ENCODE results near the gene RRBP1. TPM values are rescaled to one million over a fixed set of nuclear protein-coding genes. Genes with fewer than 3 reads are reported as not detected.
"Not testable (repeated sequence)": the region's sequence is repeated elsewhere in the genome, so short reads cannot be mapped to it uniquely, and the experiment has no call there.

The RRBP1 gene
- total RNA-seq, 2 experiments from 2014 or later = 21.1 to 24.9 TPM

DNA sequence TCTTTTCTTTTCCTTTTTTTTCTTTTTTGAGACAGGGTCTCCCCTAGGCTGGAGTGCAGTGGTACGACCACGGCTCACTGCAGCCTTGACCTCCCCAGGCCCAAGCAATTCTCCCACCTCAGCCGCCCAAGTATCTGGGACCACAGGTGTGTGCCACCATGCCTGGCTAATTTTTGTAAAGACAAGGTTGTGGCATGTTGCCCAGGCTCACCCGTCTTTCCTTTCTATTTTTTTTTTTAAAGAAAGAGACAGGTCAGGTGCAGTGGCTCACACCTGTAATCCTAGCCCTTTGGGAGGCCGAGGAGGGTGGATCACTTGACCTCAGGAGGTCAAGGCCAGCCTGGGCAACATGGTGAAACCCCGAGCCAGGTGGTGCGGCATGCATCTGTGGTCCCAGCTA is 34.3 kb upstream of the RRBP1 start:
- Mint-ChIP-seq H3K27me3 (no peaks in the 10 kb centered on the region), H3K9me3 (ENCODE audit: low read depth) (no peaks in the 10 kb centered on the region), H3K36me3 (ENCODE audit: low read depth) (no peaks in the 10 kb centered on the region), H3K27ac (no peak overlapping the region), H3K4me1 (no peaks in the 10 kb centered on the region), H3K4me3 (no peak overlapping the region)
- CTCF ChIA-PET = interaction anchor here (1.1 kb wide), 1 partner anchor 33 kb away, joined by 5 read pairs; no protein-coding TSS in a partner anchor
- POLR2A ChIA-PET = no interaction called here
- intact Hi-C loops (cut with DNase I, micrococcal nuclease) = no loop called here
- no peak for ATAC-seq
- DNase-seq = no peak

DNA sequence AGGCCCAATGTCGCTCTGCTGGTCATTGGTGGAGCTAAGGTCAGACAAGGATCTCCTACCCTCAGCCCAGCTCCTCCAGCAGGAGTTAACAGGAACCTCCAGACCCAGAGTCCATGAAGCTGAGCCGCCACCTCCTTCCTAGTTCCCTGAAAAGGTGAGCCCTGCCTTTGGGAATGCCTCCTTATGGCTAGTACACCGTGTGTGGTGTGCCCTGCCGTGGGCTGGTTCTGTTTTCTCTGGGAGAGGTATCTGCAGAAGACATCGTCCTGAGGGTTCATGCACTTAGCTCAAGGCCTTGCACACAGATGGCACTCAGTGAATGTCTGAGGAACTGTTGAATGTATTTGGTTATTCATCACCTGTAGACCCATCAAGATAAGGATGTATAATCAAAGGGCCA is 33.0 kb upstream of the RRBP1 start:
- intact Hi-C loops (cut with DNase I, micrococcal nuclease) = no loop called here
- Mint-ChIP-seq H3K27me3 (no peaks in the 10 kb centered on the region), H3K4me1 (no peaks in the 10 kb centered on the region), H3K4me3 (no peak overlapping the region), H3K36me3 (ENCODE audit: low read depth) (no peaks in the 10 kb centered on the region), H3K27ac (no peak overlapping the region), H3K9me3 (ENCODE audit: low read depth) (no peaks in the 10 kb centered on the region)
- CTCF ChIA-PET = no interaction called here
- ATAC-seq (no peak), DNase-seq (no peak)
- POLR2A ChIA-PET = no interaction called here

- Mint-ChIP-seq H3K27ac (no peak overlapping the region), H3K4me1 (no peaks in the 10 kb centered on the region), H3K36me3 (ENCODE audit: low read depth) (no peaks in the 10 kb centered on the region), H3K9me3 (ENCODE audit: low read depth) (no peaks in the 10 kb centered on the region), H3K4me3 (no peak overlapping the region), H3K27me3 (no peaks in the 10 kb centered on the region)
- POLR2A ChIA-PET = no interaction called here
- intact Hi-C loops (cut with DNase I, micrococcal nuclease) = no loop called here
- no peak for ATAC-seq
- CTCF ChIA-PET = no interaction called here
- no peak for DNase-seq
These were observed 32.6 kb upstream of the RRBP1 start for GRCh38 chr20:17714597-17714996.

- Mint-ChIP-seq H3K4me3 (no peak overlapping the region), H3K27me3 (no peaks in the 10 kb centered on the region), H3K36me3 (ENCODE audit: low read depth) (no peaks in the 10 kb centered on the region), H3K9me3 (ENCODE audit: low read depth) (no peaks in the 10 kb centered on the region), H3K27ac (no peak overlapping the region), H3K4me1 (no peaks in the 10 kb centered on the region)
- no peak for ATAC-seq
- POLR2A ChIA-PET = no interaction called here
- intact Hi-C loops (cut with DNase I, micrococcal nuclease) = no loop called here
- CTCF ChIA-PET = interaction anchor here (0.7 kb wide), 1 partner anchor 30 kb away, joined by 3 read pairs; the partner anchor contains the start of gene RRBP1
- no peak for DNase-seq
These were observed 30.7 kb upstream of the RRBP1 start for GRCh38 chr20:17712708-17713107.

DNA sequence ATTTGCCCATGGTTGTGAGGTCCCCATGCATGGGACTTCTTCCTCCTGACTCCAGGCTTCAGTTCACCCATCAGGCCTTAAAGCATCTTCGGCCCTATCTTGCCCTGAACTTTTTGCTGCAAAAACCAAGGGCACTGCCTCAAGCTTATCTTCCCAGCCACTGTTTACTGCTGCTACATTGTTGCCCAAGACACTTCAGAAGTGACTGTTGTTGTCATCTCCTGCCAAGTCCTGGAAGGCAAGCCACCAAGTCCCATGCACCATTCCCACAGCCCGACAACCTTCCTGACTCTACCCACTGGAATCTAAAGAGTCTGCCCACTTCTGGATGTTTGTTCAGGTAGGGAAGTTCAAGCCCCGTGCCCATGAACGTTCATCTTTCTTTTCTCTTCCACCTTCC is 30.2 kb upstream of the RRBP1 start:
- ATAC-seq (no peak), DNase-seq (no peak)
- H3K27ac Mint-ChIP-seq = no peak overlapping the region
- no peaks in the 10 kb centered on the region for H3K9me3 Mint-ChIP-seq (ENCODE audit: low read depth)
- POLR2A ChIA-PET = no interaction called here
- no peaks in the 10 kb centered on the region for H3K27me3 Mint-ChIP-seq
- no peak overlapping the region for H3K4me3 Mint-ChIP-seq
- H3K36me3 Mint-ChIP-seq (ENCODE audit: low read depth) = no peaks in the 10 kb centered on the region
- intact Hi-C loops (cut with DNase I, micrococcal nuclease) = no loop called here
- CTCF ChIA-PET = no interaction called here
- no peaks in the 10 kb centered on the region for H3K4me1 Mint-ChIP-seq

DNA sequence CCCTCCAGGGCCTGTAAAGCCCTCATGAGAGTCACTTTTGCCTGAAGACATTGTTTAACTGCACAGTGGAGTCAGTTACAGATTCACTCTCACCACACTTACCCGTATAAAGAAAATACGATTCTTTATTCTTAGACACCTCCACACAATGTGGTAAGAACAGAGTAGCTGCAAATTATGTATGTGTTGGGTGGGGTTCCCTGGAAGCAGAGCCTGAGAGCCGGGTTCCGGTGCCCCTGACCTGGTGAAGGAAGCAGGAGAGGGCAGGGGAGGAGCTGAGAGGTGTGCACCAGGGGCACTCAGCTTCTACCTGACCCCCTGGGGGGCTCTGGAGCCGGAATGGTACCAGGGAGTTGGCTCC is 29.2 kb upstream of the RRBP1 start:
- ChIA-PET POLR2A (no interaction called here), CTCF (no interaction called here)
- H3K27ac Mint-ChIP-seq = no peak overlapping the region
- H3K36me3 Mint-ChIP-seq (ENCODE audit: low read depth) = no peaks in the 10 kb centered on the region
- H3K9me3 Mint-ChIP-seq (ENCODE audit: low read depth) = no peaks in the 10 kb centered on the region
- DNase-seq (no peak), ATAC-seq (no peak)
- H3K27me3 Mint-ChIP-seq = no peaks in the 10 kb centered on the region
- intact Hi-C loops (cut with DNase I, micrococcal nuclease) = no loop called here
- H3K4me1 Mint-ChIP-seq = no peaks in the 10 kb centered on the region
- no peak overlapping the region for H3K4me3 Mint-ChIP-seq

- no peak overlapping the region for H3K4me3 Mint-ChIP-seq
- no peak for ATAC-seq
- no peaks in the 10 kb centered on the region for H3K27me3 Mint-ChIP-seq
- no peak for DNase-seq
- intact Hi-C loops (cut with DNase I, micrococcal nuclease) = no loop called here
- CTCF ChIA-PET = no interaction called here
- no peak overlapping the region for H3K27ac Mint-ChIP-seq
- H3K36me3 Mint-ChIP-seq (ENCODE audit: low read depth) = no peaks in the 10 kb centered on the region
- H3K9me3 Mint-ChIP-seq (ENCODE audit: low read depth) = no peaks in the 10 kb centered on the region
- POLR2A ChIA-PET = no interaction called here
- no peaks in the 10 kb centered on the region for H3K4me1 Mint-ChIP-seq
These were observed 28.6 kb upstream of the RRBP1 start for GRCh38 chr20:17710379-17711266.

- intact Hi-C loops (cut with DNase I, micrococcal nuclease) = no loop called here
- Mint-ChIP-seq H3K4me1 (no peaks in the 10 kb centered on the region), H3K36me3 (ENCODE audit: low read depth) (no peaks in the 10 kb centered on the region), H3K4me3 (no peak overlapping the region), H3K27ac (no peak overlapping the region), H3K9me3 (ENCODE audit: low read depth) (no peaks in the 10 kb centered on the region), H3K27me3 (no peaks in the 10 kb centered on the region)
- ChIA-PET POLR2A (no interaction called here), CTCF (interaction anchor here (0.9 kb wide), 1 partner anchor 11 kb away, joined by 3 read pairs; no protein-coding TSS in a partner anchor)
- no peak for ATAC-seq
- no peak for DNase-seq
These were observed 27.6 kb upstream of the RRBP1 start for GRCh38 chr20:17709361-17710293.

DNA sequence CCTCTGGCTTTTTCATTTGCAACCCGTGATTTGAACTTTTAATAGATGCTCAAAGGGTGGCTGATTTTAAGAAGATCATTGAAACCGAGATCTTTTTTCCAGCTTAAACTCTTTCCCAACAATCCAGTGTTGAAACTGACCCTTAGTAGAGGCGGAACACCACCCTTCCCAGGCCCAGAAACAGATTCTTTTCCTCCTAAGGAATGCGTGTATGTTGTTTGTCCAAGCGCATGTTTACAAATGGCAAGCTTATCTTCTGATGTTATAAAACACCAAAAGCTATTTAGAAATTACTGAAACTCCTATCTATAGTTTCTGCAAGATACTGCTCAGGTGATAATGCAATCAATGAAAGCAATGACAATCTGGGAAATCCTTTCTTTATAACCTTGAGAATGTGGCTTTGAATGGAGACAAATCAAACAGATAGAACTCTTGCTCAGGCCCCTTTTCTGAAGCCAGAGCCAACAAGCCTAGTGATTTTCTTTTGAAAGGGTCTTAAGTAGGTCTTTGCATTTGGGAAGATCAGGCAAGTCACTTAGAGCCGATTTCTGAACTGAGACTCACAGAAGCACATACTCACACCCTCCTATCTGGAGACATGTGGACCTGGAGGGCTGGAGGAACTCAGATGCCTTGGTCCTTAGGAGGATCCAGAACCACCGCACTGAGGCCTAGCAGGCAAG is 26.8 kb upstream of the RRBP1 start:
- no peak overlapping the region for H3K4me3 Mint-ChIP-seq
- CTCF ChIA-PET = interaction anchor here (0.9 kb wide), 1 partner anchor 10 kb away, joined by 3 read pairs; no protein-coding TSS in a partner anchor
- POLR2A ChIA-PET = no interaction called here
- no peak overlapping the region for H3K27ac Mint-ChIP-seq
- no peaks in the 10 kb centered on the region for H3K4me1 Mint-ChIP-seq
- H3K27me3 Mint-ChIP-seq = no peaks in the 10 kb centered on the region
- H3K36me3 Mint-ChIP-seq (ENCODE audit: low read depth) = no peaks in the 10 kb centered on the region
- intact Hi-C loops (cut with DNase I, micrococcal nuclease) = no loop called here
- no peak for DNase-seq
- H3K9me3 Mint-ChIP-seq (ENCODE audit: low read depth) = no peaks in the 10 kb centered on the region
- ATAC-seq = no peak

- H3K27ac Mint-ChIP-seq; H3K9me3 Mint-ChIP-seq (ENCODE audit: low read depth); DNase-seq; H3K36me3 Mint-ChIP-seq (ENCODE audit: low read depth); CTCF ChIA-PET; H3K4me3 Mint-ChIP-seq; intact Hi-C loops (cut with DNase I, micrococcal nuclease); H3K4me1 Mint-ChIP-seq; H3K27me3 Mint-ChIP-seq; ATAC-seq: not testable (repeated sequence)
- POLR2A ChIA-PET = interaction anchor here (0.6 kb wide), 1 partner anchor 1133 kb away, joined by 3 read pairs; no protein-coding TSS in a partner anchor
These were observed 25.9 kb upstream of the RRBP1 start for GRCh38 chr20:17707951-17708350.

GRCh38 chr20:17706632-17707031 is 24.6 kb upstream of the RRBP1 start:
- ChIA-PET POLR2A (no interaction called here), CTCF (interaction anchor here (0.6 kb wide), 1 partner anchor 105 kb away, joined by 3 read pairs; no protein-coding TSS in a partner anchor)
- H3K4me3 Mint-ChIP-seq = no peak overlapping the region
- H3K27me3 Mint-ChIP-seq = no peaks in the 10 kb centered on the region
- DNase-seq (no peak), ATAC-seq (no peak)
- no peaks in the 10 kb centered on the region for H3K9me3 Mint-ChIP-seq (ENCODE audit: low read depth)
- no peaks in the 10 kb centered on the region for H3K4me1 Mint-ChIP-seq
- no peaks in the 10 kb centered on the region for H3K36me3 Mint-ChIP-seq (ENCODE audit: low read depth)
- intact Hi-C loops (cut with DNase I, micrococcal nuclease) = no loop called here
- no peak overlapping the region for H3K27ac Mint-ChIP-seq

Measured in activated CD4-positive, alpha-beta T cell treated with anti-CD3 and anti-CD28 coated beads for 36 hours (primary cell).